Heart left ventricle (tissue), 16 donors: ENCODE results near the gene SRGAP3. TPM values are rescaled to one million over a fixed set of nuclear protein-coding genes. Genes with fewer than 3 reads are reported as not detected.
A peak's percentile ranks its signal among the peaks of the same experiment; 100 is the strongest.

Source experiments
- ATAC-seq, 4 donors: fragments of 200-7000 bp; cut with Tn5 transposase; one replicate each; pipeline ENCODE4 v1.9.1; 2020 to 2022; ENCODE audit warnings: moderate library complexity in 4 of 4, mild to moderate bottlenecking in 3 of 4, moderate number of reproducible peaks in 1 of 4
- DNase-seq, 5 donors: peaks; one replicate each; pipeline ENCODE4 v3.0.0-alpha.2; 2020
- H3K27ac ChIP-seq, 12 donors: fragments of 200-600 bp; sonication (generic) in 4 of 12; one replicate each; pipeline versions ENCODE4 v1.5.0 to v1.8.0; 2016 to 2022; ENCODE audit warnings: mild to moderate bottlenecking in 2 of 12
- H3K27me3 ChIP-seq, 9 donors: fragments of 200-600 bp; sonication (generic) in 2 of 9; one replicate each; pipeline versions ENCODE4 v1.5.1 to v1.8.0; 2016 to 2022; ENCODE audit warnings: mild to moderate bottlenecking in 3 of 9
- H3K36me3 ChIP-seq, 9 donors: fragments of 200-600 bp; sonication (generic) in 2 of 9; one replicate each; pipeline versions ENCODE4 v1.5.0 to v1.8.0; 2018 to 2022; ENCODE audit warnings: mild to moderate bottlenecking in 2 of 9
- H3K4me1 ChIP-seq, 12 donors: fragments of 200-600 bp; sonication (generic) in 4 of 12; one replicate each; pipeline versions ENCODE4 v1.5.0 to v1.8.0; 2016 to 2022; ENCODE audit warnings: mild to moderate bottlenecking in 3 of 12
- H3K4me3 ChIP-seq, 12 donors: fragments of 200-600 bp; sonication (generic) in 4 of 12; one replicate each; pipeline versions ENCODE4 v1.5.0 to v1.8.0; 2017 to 2022; ENCODE audit warnings: mild to moderate bottlenecking in 9 of 12, moderate library complexity in 4 of 12
- H3K9me3 ChIP-seq, 12 donors: fragments of 200-600 bp; sonication (generic) in 4 of 12; one replicate each; pipeline versions ENCODE4 v1.5.0 to v1.8.0; 2016 to 2022; ENCODE audit warnings: mild to moderate bottlenecking in 1 of 12
- POLR2A ChIP-seq, 2 donors: fragments of 450-650 bp; IDR thresholded peaks; one replicate each; pipeline ENCODE4 v1.6.1; 2017; ENCODE audit warnings: antibody characterized with exemption in 2 of 2, mild to moderate bottlenecking in 2 of 2, moderate library complexity in 2 of 2
- WGBS, 4 donors: extraction: QIAGEN DNeasy Blood & Tissue Kit in 2 of 4; methylation state at CpG; one replicate each; pipeline versions ENCODE4 v1.1.5 to v1.1.7; 2013 to 2018; 5-methylcytosine and 5-hydroxymethylcytosine counted together
- intact Hi-C, 10 donors: fragments of 100-400 bp; cut with DNase I; formaldehyde crosslinking; loops; one replicate each; pipeline versions ENCODE4 v1.11.1 to v1.14.2; 2022
- polyA plus RNA-seq, 2 donors: library from polyadenylated mRNA; stranded (reverse); fragments of 200-250 nt; gene quantifications; one replicate each; pipeline ENCODE4 v1.2.3, GENCODE V29; 2013
- total RNA-seq, 9 donors: library from RNA; depleted of rRNA in 2 of 9; stranded (reverse); fragments of >200 nt in 2 of 9; fragmentation: NEBNext Ultra II Directional in 3 of 9; extraction: Animal tissue kit (Norgen Biotek cat#: 25700) in 3 of 9; gene quantifications; one replicate each; pipeline versions ENCODE4 v1.1.0 to v1.2.4, GENCODE V29; 2016 to 2023
- TF ChIP-seq, protein P1 (sequence below), 12 donors: fragments of 200-600 bp; sonication (generic) in 4 of 12; IDR thresholded peaks; one replicate each; pipeline versions ENCODE4 v1.5.0 to v1.8.0; 2018 to 2022; ENCODE audit warnings: antibody characterized with exemption in 12 of 12, mild to moderate bottlenecking in 5 of 12
- donor health status: ischemic (EF 13 %, LVEDD 7.1; RV severe dilation, severe dysfunction).
- donor health status: healthy with polysubstance abuse.
- donor health status: DM: no; HTN: yes; CAD: no.
- donor health status: DM: no; HTN: no; CAD: no.
- donor health status: ischemic (EF 25% LVEDD 6.9; RV normal size, moderate dysfunction).
- donor health status: ischemic (EF 25% LVEDD 5.7; RV mildly dilated, moderate dysfunction).
- donor health status: healthy.
- donor health status: DM: yes; HTN: yes; CAD: no.
- donor health status: ischemic (EF 35%, LVEDD 5.7; RV mildly dilated, moderate dysfunction).
- donor health status: nonischemic (EF 11% LVEDD 7.7; RV severe dilation, severe dysfunction).
- donor health status: DM: yes; HTN: yes; CAD: no.
- donor health status: PGD.
- donor health status: ischemic (EF 29% LVEDD 5.4; RV normal size, mild dysfunction).
- donor health status: nonischemic (EF 23%, LVEDD 6.1; RV moderate dilation, normal function).

SRGAP3 gene
- total and polyA plus RNA-seq, 11 donors = 1.4 to 16.8 (median 9.0) TPM

- Histone ChIP-seq H3K4me3 (no peak overlapping the region), H3K9me3 (no peaks in the 10 kb centered on the region), H3K4me1 (peaks cover 0 to 4% (median 0%) of the 10 kb centered on the region in 12 donors), H3K36me3 (peaks cover 0 to 5% (median 0%) of the 10 kb centered on the region in 9 donors), H3K27ac (no peak overlapping the region), H3K27me3 (no peaks in the 10 kb centered on the region)
- 72 to 86% (median 80%) methylated on average over 11 of the region's 11 CpGs for WGBS, 4 donors
- DNase-seq (no peak), ATAC-seq (peak in 1 of 4 donors; percentile 10)
- TF ChIP-seq, protein P1, sequence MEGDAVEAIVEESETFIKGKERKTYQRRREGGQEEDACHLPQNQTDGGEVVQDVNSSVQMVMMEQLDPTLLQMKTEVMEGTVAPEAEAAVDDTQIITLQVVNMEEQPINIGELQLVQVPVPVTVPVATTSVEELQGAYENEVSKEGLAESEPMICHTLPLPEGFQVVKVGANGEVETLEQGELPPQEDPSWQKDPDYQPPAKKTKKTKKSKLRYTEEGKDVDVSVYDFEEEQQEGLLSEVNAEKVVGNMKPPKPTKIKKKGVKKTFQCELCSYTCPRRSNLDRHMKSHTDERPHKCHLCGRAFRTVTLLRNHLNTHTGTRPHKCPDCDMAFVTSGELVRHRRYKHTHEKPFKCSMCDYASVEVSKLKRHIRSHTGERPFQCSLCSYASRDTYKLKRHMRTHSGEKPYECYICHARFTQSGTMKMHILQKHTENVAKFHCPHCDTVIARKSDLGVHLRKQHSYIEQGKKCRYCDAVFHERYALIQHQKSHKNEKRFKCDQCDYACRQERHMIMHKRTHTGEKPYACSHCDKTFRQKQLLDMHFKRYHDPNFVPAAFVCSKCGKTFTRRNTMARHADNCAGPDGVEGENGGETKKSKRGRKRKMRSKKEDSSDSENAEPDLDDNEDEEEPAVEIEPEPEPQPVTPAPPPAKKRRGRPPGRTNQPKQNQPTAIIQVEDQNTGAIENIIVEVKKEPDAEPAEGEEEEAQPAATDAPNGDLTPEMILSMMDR (IDR thresholded peaks at IDR 0.05) = no peak
- intact Hi-C loops = no loop called here
These were observed 128.0 kb downstream of the SRGAP3 start for GRCh38 chr3:9121366-9122001.

DNA sequence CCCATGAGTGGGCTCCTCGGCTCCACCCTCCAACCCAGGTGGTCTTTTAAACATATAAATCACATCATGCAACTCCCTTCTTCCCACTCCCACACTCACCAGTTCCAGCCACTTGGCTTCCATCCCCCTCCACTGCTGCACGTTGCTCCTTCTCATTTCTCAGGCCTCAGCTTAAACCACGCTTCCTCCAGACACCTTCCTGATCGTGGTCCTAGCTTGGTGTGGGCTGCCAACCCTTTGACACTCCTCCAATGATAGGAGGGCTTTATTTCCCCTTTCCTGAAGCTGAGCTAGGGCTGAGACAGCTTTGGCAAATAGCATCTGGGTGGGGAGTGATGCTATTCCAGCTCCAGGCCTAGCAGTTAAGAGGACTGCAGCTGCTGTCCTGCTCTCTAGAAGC lies 130.1 kb downstream of the SRGAP3 start:
- no peak for DNase-seq
- H3K27ac ChIP-seq = no peak overlapping the region
- TF ChIP-seq POLR2A (IDR thresholded peaks at IDR 0.05) = no peak
- TF ChIP-seq, protein P1 (IDR thresholded peaks at IDR 0.05) = no peak
- 64 to 75% (median 73%) methylated on average over 4 of the region's 4 CpGs for WGBS, 4 donors
- no peaks in the 10 kb centered on the region for H3K4me1 ChIP-seq
- H3K4me3 ChIP-seq = no peak overlapping the region
- no peak for ATAC-seq
- intact Hi-C loops = no loop called here
- H3K36me3 ChIP-seq = peaks cover 0 to 5% (median 0%) of the 10 kb centered on the region in 9 donors
- no peaks in the 10 kb centered on the region for H3K9me3 ChIP-seq
- H3K27me3 ChIP-seq = no peaks in the 10 kb centered on the region

DNA sequence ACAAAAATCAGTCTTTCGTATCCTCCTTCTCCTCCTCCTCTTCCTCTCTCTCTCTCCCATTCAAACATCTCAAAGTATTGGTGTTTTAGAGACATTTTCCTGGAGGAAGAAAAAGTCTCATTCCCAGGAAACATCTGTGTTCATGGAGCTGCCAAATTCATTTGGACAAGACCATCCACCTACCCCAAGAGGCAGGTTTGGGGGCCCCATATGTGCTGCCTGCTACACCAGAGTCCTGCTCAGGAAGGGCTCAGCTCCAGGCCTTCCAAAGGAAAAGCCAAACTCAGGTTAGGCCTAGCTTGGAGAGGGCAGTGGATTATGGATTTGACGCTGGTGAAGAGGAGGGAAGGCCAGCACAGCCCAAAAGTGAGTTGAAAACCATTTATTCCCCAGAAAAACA lies 131.2 kb downstream of the SRGAP3 start:
- Histone ChIP-seq H3K4me3 (no peak overlapping the region), H3K4me1 (no peaks in the 10 kb centered on the region), H3K27ac (no peak overlapping the region), H3K9me3 (no peaks in the 10 kb centered on the region), H3K27me3 (no peaks in the 10 kb centered on the region), H3K36me3 (peaks cover 0 to 5% (median 0%) of the 10 kb centered on the region in 9 donors)
- intact Hi-C loops = no loop called here
- TF ChIP-seq, protein P1 (IDR thresholded peaks at IDR 0.05) = no peak
- TF ChIP-seq POLR2A (IDR thresholded peaks at IDR 0.05) = no peak
- WGBS, 4 donors = 63 to 79% (median 74%) methylated on average over 2 of the region's 2 CpGs
- no peak for ATAC-seq
- DNase-seq = no peak

DNA sequence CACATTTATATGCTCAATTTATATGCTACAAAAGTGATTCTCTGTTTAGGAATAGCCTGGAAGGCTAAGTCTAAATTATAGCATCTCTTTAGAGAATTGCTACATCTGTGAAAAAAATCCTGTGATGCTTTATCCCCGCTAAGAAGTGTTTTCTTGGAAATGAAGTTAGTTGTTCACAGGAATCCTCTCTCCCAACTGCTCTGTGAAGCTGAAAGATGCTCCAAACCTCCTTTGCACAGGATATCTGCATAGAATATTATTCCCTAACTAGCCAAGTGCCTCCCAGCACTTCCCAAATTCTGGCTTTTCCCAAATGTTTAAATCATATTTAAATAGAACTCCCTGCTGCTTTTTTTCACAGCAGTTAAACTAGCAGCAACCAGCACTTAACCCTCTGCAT lies 132.2 kb downstream of the SRGAP3 start:
- 76 to 85% (median 80%) methylated on average over 1 of the region's 1 CpG for WGBS, 4 donors
- Histone ChIP-seq H3K36me3 (no peaks in the 10 kb centered on the region), H3K9me3 (no peaks in the 10 kb centered on the region), H3K27ac (no peak overlapping the region), H3K27me3 (no peaks in the 10 kb centered on the region), H3K4me3 (no peak overlapping the region), H3K4me1 (peaks cover 0 to under 1% (median 0%) of the 10 kb centered on the region in 12 donors)
- DNase-seq = no peak
- TF ChIP-seq, protein P1 (IDR thresholded peaks at IDR 0.05) = no peak
- no peak for TF ChIP-seq POLR2A (IDR thresholded peaks at IDR 0.05)
- intact Hi-C loops = no loop called here
- no peak for ATAC-seq
